HL-60 (cell line): ENCODE measurements around the gene OGFOD3.

Experiments used
- CTCF ChIP-seq: IDR thresholded peaks from one replicate; pipeline ENCODE4 v1.5.1; 2011; ENCODE audit warnings: low read length, control low read depth, inconsistent platforms; ENCODE audit not compliant: insufficient read depth
- SPI1 ChIP-seq: IDR thresholded peaks from 2 replicates; pipeline ENCODE4 v1.6.1; 2012; ENCODE audit warnings: low read depth, mild to moderate bottlenecking, borderline replicate concordance

- TF ChIP-seq SPI1 (no peak), CTCF (no peak)
These were observed 15.8 kb upstream of the OGFOD3 start for GRCh38 chr17:82434216-82434565.
